GM12878 (cell line): ENCODE measurements around the gene ASAP2. TPM values are rescaled to one million over a fixed set of nuclear protein-coding genes. Genes with fewer than 3 reads are reported as not detected.

Experiments used
- ATAC-seq: fragments of 200-7000 bp; cut with Tn5 transposase; 3 replicates; pipeline ENCODE4 v1.9.1; 2020; ENCODE audit warnings: mild to moderate bottlenecking, moderate library complexity
- BruUV-seq: library from RNA; stranded (reverse); fragments of 400-500 nt; replicated peaks from 2 replicates; lab custom pipeline; 2021; lab: Mats Ljungman, UMichigan
- CTCF ChIA-PET: fragments of 300-600 bp; sonication (Branson Sonifier 250); formaldehyde crosslinking; extraction: SDS; loops from one replicate; lab custom pipeline; 2021; ENCODE audit warnings: inconsistent platforms; lab: Yijun Ruan, JAX
- POLR2A ChIA-PET: fragments of 350-600 bp; formaldehyde crosslinking; extraction: SDS; loops from one replicate; lab custom pipeline; 2021; ENCODE audit warnings: inconsistent platforms; lab: Charles Lee
- RAD21 ChIA-PET: fragments of 300-600 bp; sonication (Branson Sonifier 250); formaldehyde crosslinking; loops from one replicate; lab custom pipeline; 2023; ENCODE audit warnings: antibody characterized with exemption; ENCODE audit not compliant: unreplicated experiment; lab: Charles Lee
- SMC1A ChIA-PET: fragments of 300-600 bp; sonication (Branson Sonifier 250); formaldehyde crosslinking; loops from one replicate; lab custom pipeline; 2023; ENCODE audit not compliant: unreplicated experiment, uncharacterized antibody; lab: Charles Lee
- DNase-seq: peaks from one replicate; pipeline ENCODE4 v3.0.0-alpha.2; 2011; ENCODE audit warnings: low read depth, low spot score
- FAIRE-seq: peaks from 3 replicates; lab custom pipeline; 2011; peaks lifted over from hg19 to GRCh38; lab: Jason Lieb, UNC
- H2AFZ ChIP-seq: 2 replicates; pipeline ENCODE4 v1.6.0; 2011; ENCODE audit warnings: low read depth, low read length, control low read depth; ENCODE audit not compliant: control insufficient read depth
- H3K27ac ChIP-seq: 2 replicates; pipeline ENCODE4 v1.5.1; 2011; ENCODE audit warnings: control low read depth; ENCODE audit not compliant: control insufficient read depth, insufficient read depth
- H3K27me3 ChIP-seq, 2 experiments: replicated peaks in 1 of 2; 2 replicates each; pipeline versions ENCODE4 v1.6.0 to v1.6.1; 2011; ENCODE audit warnings: low read length in 1 of 2; ENCODE audit not compliant: control insufficient read depth in 2 of 2, insufficient read depth in 2 of 2
- H3K36me3 ChIP-seq, 2 experiments: 2 replicates each; pipeline ENCODE4 v1.5.1; 2011; ENCODE audit warnings: low read length in 1 of 2; ENCODE audit not compliant: control insufficient read depth in 2 of 2, insufficient read depth in 2 of 2
- H3K4me1 ChIP-seq: 2 replicates; pipeline ENCODE4 v1.6.1; 2011; ENCODE audit warnings: mild to moderate bottlenecking, low read length, moderate library complexity, mixed read lengths; ENCODE audit not compliant: control insufficient read depth, insufficient read depth
- H3K4me2 ChIP-seq: 2 replicates; pipeline ENCODE4 v1.6.0; 2011; ENCODE audit warnings: control low read depth; ENCODE audit not compliant: control insufficient read depth, insufficient read depth
- H3K4me3 ChIP-seq: fragments of 200-600 bp; sonication (generic); 2 replicates; pipeline ENCODE4 v1.5.1; 2016
- H3K79me2 ChIP-seq: 2 replicates; pipeline ENCODE4 v1.6.0; 2011; ENCODE audit warnings: low read length; ENCODE audit not compliant: control insufficient read depth, insufficient read depth
- H3K9ac ChIP-seq: 2 replicates; pipeline ENCODE4 v1.8.0; 2011; ENCODE audit warnings: low read length, control low read depth, mixed read lengths; ENCODE audit not compliant: control insufficient read depth, insufficient read depth
- H3K9me3 ChIP-seq: replicated peaks from 3 replicates; pipeline ENCODE4 v1.5.1; 2011; ENCODE audit warnings: mild to moderate bottlenecking, low read length; ENCODE audit not compliant: control insufficient read depth, insufficient read depth
- H4K20me1 ChIP-seq: 2 replicates; pipeline ENCODE4 v1.6.0; 2011; ENCODE audit not compliant: control insufficient read depth, insufficient read depth
- ATF7 ChIP-seq: fragments of 450-650 bp; IDR thresholded peaks from 2 replicates; pipeline ENCODE4 v1.6.1; 2016; ENCODE audit warnings: low read depth, mild to moderate bottlenecking
- CHD2 ChIP-seq: IDR thresholded peaks from 2 replicates; pipeline ENCODE4 v1.6.1; 2011; ENCODE audit warnings: low read depth, low read length, improper control_type of control experiment, borderline replicate concordance
- HDGF ChIP-seq: fragments of 450-650 bp; IDR thresholded peaks from 2 replicates; pipeline ENCODE4 v1.6.1; 2016; ENCODE audit warnings: antibody characterized with exemption
- IRF5 ChIP-seq: fragments of 450-650 bp; IDR thresholded peaks from 2 replicates; pipeline ENCODE4 v1.6.1; 2017; ENCODE audit warnings: borderline replicate concordance
- NFXL1 ChIP-seq: fragments of 450-650 bp; IDR thresholded peaks from 2 replicates; pipeline ENCODE4 v1.6.1; 2017; ENCODE audit warnings: antibody characterized with exemption, mild to moderate bottlenecking, borderline replicate concordance
- NRF1 ChIP-seq: conservative IDR thresholded peaks from 2 replicates; pipeline ENCODE4 v1.6.1; 2011; ENCODE audit warnings: mild to moderate bottlenecking, low read depth, low read length, improper control_type of control experiment
- SREBF1 ChIP-seq: IDR thresholded peaks from 2 replicates; pipeline ENCODE4 v1.6.1; 2012; ENCODE audit warnings: mild to moderate bottlenecking, low read length
- SUPT20H ChIP-seq: IDR thresholded peaks from 2 replicates; pipeline ENCODE4 v1.6.1; 2011; ENCODE audit warnings: low read depth, mild to moderate bottlenecking, low read length, moderate library complexity, borderline replicate concordance; ENCODE audit not compliant: control insufficient read depth
- TARDBP ChIP-seq: IDR thresholded peaks from 2 replicates; pipeline ENCODE4 v1.6.1; 2016; ENCODE audit warnings: borderline replicate concordance
- YBX1 ChIP-seq: fragments of 450-650 bp; IDR thresholded peaks from 2 replicates; pipeline ENCODE4 v1.6.1; 2016; ENCODE audit warnings: antibody characterized with exemption
- ZBED1 ChIP-seq: IDR thresholded peaks from 2 replicates; pipeline ENCODE4 v1.6.1; 2016; ENCODE audit warnings: borderline replicate concordance
- ZBTB4 ChIP-seq: fragments of 450-650 bp; formaldehyde crosslinking; IDR thresholded peaks from 2 replicates; pipeline ENCODE4 v1.4.0; 2022; ENCODE audit warnings: mild to moderate bottlenecking, moderate library complexity
- ZNF24 ChIP-seq: fragments of 450-650 bp; IDR thresholded peaks from 2 replicates; pipeline ENCODE4 v1.6.1; 2017; ENCODE audit warnings: antibody characterized with exemption, mild to moderate bottlenecking
- WGBS: methylation state at CpG from one replicate; pipeline ENCODE4 v1.1.6; 2016; ENCODE audit warnings: low lambda C conversion rate; ENCODE audit not compliant: insufficient replicate concordance, insufficient coverage; ENCODE audit errors: missing lambda C conversion rate; 5-methylcytosine and 5-hydroxymethylcytosine counted together
- in situ Hi-C: fragments of 300-500 bp; cut with MboI; formaldehyde crosslinking; loops from 9 replicates; pipeline ENCODE4 v1.14.3; 2018; ENCODE audit warnings: mixed read lengths
- intact Hi-C: fragments of 100-400 bp; cut with micrococcal nuclease; formaldehyde crosslinking; loops from one replicate; pipeline ENCODE4 v1.14.2; 2022; ENCODE audit not compliant: unreplicated experiment
- polyA plus RNA-seq, 11 experiments: library from polyadenylated mRNA; depleted of rRNA in 4 of 11; unstranded in 6 of 11; stranded (reverse) in 5 of 11; fragments of >200 nt; fragmentation: Nextera tagmentation in 4 of 11; fragmentation: Illumina TruSeq in 1 of 11; extraction: Ambion mirVana in 4 of 11; extraction: Trizol in 1 of 11; gene quantifications; 1 replicate in 1 of 11; 2 replicates in 10 of 11; pipeline versions ENCODE4 v1.2.1 to v1.2.3, GENCODE V29; 2011 to 2016; ENCODE audit warnings: inconsistent platforms in 2 of 11, missing spikeins in 2 of 11, low read depth in 1 of 11
- total RNA-seq, 4 experiments: library from RNA; depleted of rRNA in 3 of 4; stranded (reverse); fragments of >200 nt in 3 of 4; fragmentation: Illumina TruSeq in 1 of 4; extraction: Trizol in 1 of 4; gene quantifications; 2 replicates each; pipeline versions ENCODE4 v1.2.1 to v1.2.3, GENCODE V29; 2013 to 2021

ASAP2 gene
- total and polyA plus RNA-seq, 10 of the 15 experiments (the other 5 are each of a cell fraction or from before 2014, with no cell fraction given): 0.05 to 0.27 (median 0.07) TPM; not detected in 4

- 41% methylated on average over 13 of the region's 13 CpGs for WGBS
- H2AFZ ChIP-seq: no peak overlapping the region
- H3K9ac ChIP-seq: no peak overlapping the region
- DNase-seq (no peak), FAIRE-seq (no peak), ATAC-seq (no peak)
- H3K36me3 ChIP-seq: no peaks in the 10 kb centered on the region
- intact Hi-C loops (no loop called here), in situ Hi-C loops (no loop called here)
- H3K9me3 ChIP-seq: no peaks in the 10 kb centered on the region
- H3K79me2 ChIP-seq: no peaks in the 10 kb centered on the region
- ChIA-PET RAD21 (no interaction called here), POLR2A (no interaction called here), SMC1A (interaction anchor here (0.6 kb wide), 1 partner anchor 77 kb away, joined by 3 read pairs; no protein-coding TSS in a partner anchor), CTCF (no interaction called here)
- H3K27ac ChIP-seq: no peak overlapping the region
- TF ChIP-seq ZBED1 (no peak), ZBTB4 (CRISPR knock-in tag) (no peak), NFXL1 (no peak), SUPT20H (no peak), IRF5 (no peak), HDGF (no peak), CHD2 (no peak), YBX1 (no peak), NRF1 (no peak), SREBF1 (no peak), TARDBP (no peak), ZNF24 (no peak), ATF7 (no peak)
- H3K4me1 ChIP-seq: no peaks in the 10 kb centered on the region
- no peak overlapping the region for H3K4me2 ChIP-seq
- H3K4me3 ChIP-seq: no peak overlapping the region
- H3K27me3 ChIP-seq: peaks cover 3 to 7% of the 10 kb centered on the region in 2 experiments; a peak in 1 of 4 replicates
- no peaks in the 10 kb centered on the region for H4K20me1 ChIP-seq
- no TSS peak for BruUV-seq
These were observed 75.8 kb downstream of the ASAP2 start for GRCh38 chr2:9282128-9283112.
